HepG2 (cell line): ENCODE data around the gene RETREG2. TPM values are rescaled to one million over a fixed set of nuclear protein-coding genes. Genes with fewer than 3 reads are reported as not detected.
A peak's percentile ranks its signal among the peaks of the same experiment; 100 is the strongest.

ENCODE experiments used
- DR1 ChIP-seq: sonication (generic); formaldehyde crosslinking; IDR thresholded peaks from 2 replicates; pipeline ENCODE4 v1.8.0; 2021; ENCODE audit warnings: mild to moderate bottlenecking, missing genetic modification reagents, inconsistent platforms
- EEA1 ChIP-seq: sonication (generic); formaldehyde crosslinking; IDR thresholded peaks from 2 replicates; pipeline ENCODE4 v1.5.1; 2020; ENCODE audit warnings: mild to moderate bottlenecking, missing genetic modification reagents, borderline replicate concordance
- FOXA3 ChIP-seq: IDR thresholded peaks from 2 replicates; pipeline ENCODE4 v1.6.1; 2016; ENCODE audit warnings: missing genetic modification reagents, missing compliant biosample characterization
- FOXO1 ChIP-seq: sonication (generic); formaldehyde crosslinking; IDR thresholded peaks from 2 replicates; pipeline ENCODE4 v1.4.0; 2020; ENCODE audit warnings: missing genetic modification reagents
- KDM4B ChIP-seq: sonication (generic); formaldehyde crosslinking; IDR thresholded peaks from 2 replicates; pipeline ENCODE4 v1.4.0; 2020; ENCODE audit warnings: missing genetic modification reagents
- KLF16 ChIP-seq, 2 experiments: sonication (generic) in 1 of 2; formaldehyde crosslinking in 1 of 2; IDR thresholded peaks; 2 replicates each; pipeline versions ENCODE4 v1.6.1 to v1.8.0; 2016 to 2023; ENCODE audit warnings: missing genetic modification reagents in 2 of 2, missing compliant biosample characterization in 1 of 2
- MAX ChIP-seq: IDR thresholded peaks from 2 replicates; pipeline ENCODE4 v1.6.1; 2012; ENCODE audit warnings: inconsistent platforms
- MYC ChIP-seq: sonication (generic); formaldehyde crosslinking; IDR thresholded peaks from 2 replicates; pipeline ENCODE4 v1.9.0; 2021; ENCODE audit warnings: missing genetic modification reagents, borderline replicate concordance
- NR0B2 ChIP-seq: sonication (generic); formaldehyde crosslinking; IDR thresholded peaks from 2 replicates; pipeline ENCODE4 v1.4.0; 2020; ENCODE audit warnings: mild to moderate bottlenecking, missing genetic modification reagents
- PBX3 ChIP-seq: sonication (generic); formaldehyde crosslinking; IDR thresholded peaks from 2 replicates; pipeline ENCODE4 v1.8.1; 2023; ENCODE audit warnings: missing genetic modification reagents, inconsistent platforms, borderline replicate concordance
- POLR2A ChIP-seq, 2 experiments: IDR thresholded peaks; 2 replicates each; pipeline ENCODE4 v1.6.1; 2011; ENCODE audit warnings: low read depth in 2 of 2, low read length in 2 of 2, mild to moderate bottlenecking in 1 of 2, moderate library complexity in 1 of 2; ENCODE audit not compliant: insufficient read depth in 1 of 2
- RFX5 ChIP-seq: IDR thresholded peaks from 2 replicates; pipeline ENCODE4 v1.6.1; 2011; ENCODE audit warnings: low read depth, low read length, improper control_type of control experiment
- SNAI1 ChIP-seq: sonication (generic); formaldehyde crosslinking; IDR thresholded peaks from 2 replicates; pipeline ENCODE4 v1.5.0; 2020; ENCODE audit warnings: mild to moderate bottlenecking, missing genetic modification reagents, borderline replicate concordance
- SRY ChIP-seq: sonication (generic); formaldehyde crosslinking; IDR thresholded peaks from 2 replicates; pipeline ENCODE4 v1.8.0; 2022; ENCODE audit warnings: mild to moderate bottlenecking, missing genetic modification reagents
- SSRP1 ChIP-seq: IDR thresholded peaks from 2 replicates; pipeline ENCODE4 v1.6.1; 2016; ENCODE audit warnings: control low read depth
- ZNF280B ChIP-seq: sonication (generic); formaldehyde crosslinking; IDR thresholded peaks from 2 replicates; pipeline ENCODE4 v1.5.0; 2020; ENCODE audit warnings: missing genetic modification reagents, mild to moderate bottlenecking, borderline replicate concordance
- ZNF367 ChIP-seq: sonication (generic); formaldehyde crosslinking; IDR thresholded peaks from 2 replicates; pipeline ENCODE4 v1.4.0; 2020; ENCODE audit warnings: missing genetic modification reagents, borderline replicate concordance
- ZNF607 ChIP-seq: sonication (generic); formaldehyde crosslinking; IDR thresholded peaks from 2 replicates; pipeline ENCODE4 v1.5.1; 2020; ENCODE audit warnings: missing genetic modification reagents, mild to moderate bottlenecking, borderline replicate concordance
- ZNF766 ChIP-seq: sonication (generic); formaldehyde crosslinking; IDR thresholded peaks from 2 replicates; pipeline ENCODE4 v1.5.0; 2020; ENCODE audit warnings: missing genetic modification reagents, borderline replicate concordance
- ZNF772 ChIP-seq: sonication (generic); formaldehyde crosslinking; IDR thresholded peaks from 2 replicates; pipeline ENCODE4 v1.5.0; 2020; ENCODE audit warnings: mild to moderate bottlenecking, missing genetic modification reagents
- ZNF891 ChIP-seq: sonication (generic); formaldehyde crosslinking; IDR thresholded peaks from 2 replicates; pipeline ENCODE4 v1.5.0; 2020; ENCODE audit warnings: mild to moderate bottlenecking, missing genetic modification reagents
- polyA plus RNA-seq, 8 experiments: library from polyadenylated mRNA; depleted of rRNA in 3 of 8; stranded (reverse) in 7 of 8; unstranded in 1 of 8; fragments of >200 nt; fragmentation: Illumina TruSeq in 4 of 8; extraction: Trizol in 4 of 8; gene quantifications; 2 replicates each; pipeline versions ENCODE4 v1.2.1 to v1.2.3, GENCODE V29; 2011 to 2016; ENCODE audit warnings: low read depth in 4 of 8, missing spikeins in 1 of 8, mixed read lengths in 1 of 8; ENCODE audit not compliant: insufficient read depth in 1 of 8
- total RNA-seq, 5 experiments: library from RNA; depleted of rRNA; stranded (reverse); fragments of >200 nt; fragmentation: Illumina TruSeq; extraction: Trizol; gene quantifications; 2 replicates each; pipeline ENCODE4 v1.2.3, GENCODE V29; 2016; ENCODE audit warnings: low read depth in 1 of 5

RETREG2 gene
- total and polyA plus RNA-seq, 2 of the 13 experiments (the other 11 are each of a cell fraction or from before 2014, with no cell fraction given), result 86.0 to 134 TPM

GRCh38 chr2:219207134-219207883 is 29.2 kb downstream of the RETREG2 start (continued):
- TF ChIP-seq DR1 (CRISPR knock-in tag) (no peak), RFX5 (no peak), MYC (peak; percentile 56), ZNF280B (CRISPR knock-in tag) (no peak), PBX3 (CRISPR knock-in tag) (no peak), ZNF607 (CRISPR knock-in tag) (peak; percentile 68; the same call in 1 of the 2 replicates), KLF16 (CRISPR knock-in tag; IDR thresholded peaks at IDR 0.05) (no peak), ZNF367 (CRISPR knock-in tag) (no peak), SNAI1 (CRISPR knock-in tag) (0 out of 2 replicates have a peak, but pooled peaks have one; percentile 75), ZNF891 (CRISPR knock-in tag) (peak; percentile 70; the same call in 1 of the 2 replicates), FOXA3 (CRISPR knock-in tag) (0 out of 2 replicates have a peak, but pooled peaks have one; percentile 11), KDM4B (CRISPR knock-in tag) (no peak), EEA1 (CRISPR knock-in tag) (0 out of 2 replicates have a peak, but pooled peaks have one; percentile 15), NR0B2 (CRISPR knock-in tag) (peak; percentile 61; the same call in 1 of the 2 replicates), MAX (peak; percentile 8; the same call in 1 of the 2 replicates), POLR2A (IDR thresholded peaks at IDR 0.05; ENCODE audit: insufficient read depth in 1 of 2, low read depth in 2 of 2, low read length in 2 of 2) (0 out of 4 replicates have a peak, but pooled peaks of 1 of the 2 experiments have one; percentile 10), FOXO1 (CRISPR knock-in tag) (0 out of 2 replicates have a peak, but pooled peaks have one; percentile 42), SSRP1 (peak; percentile 97), ZNF766 (CRISPR knock-in tag) (no peak), SRY (CRISPR knock-in tag) (peak; percentile 75; the same call in 1 of the 2 replicates), ZNF772 (CRISPR knock-in tag) (peak; percentile 62; the same call in 1 of the 2 replicates)
